Neuron (in vitro differentiated cells): ENCODE results near the gene TMEM231.
A peak's percentile ranks its signal among the peaks of the same experiment; 100 is the strongest.
"Not testable (repeated sequence)": the region's sequence is repeated elsewhere in the genome, so short reads cannot be mapped to it uniquely, and the experiment has no call there.

Experiments
- H2AFZ ChIP-seq: one replicate; pipeline ENCODE4 v1.6.1; 2013; ENCODE audit warnings: low read depth, mild to moderate bottlenecking, inconsistent platforms, low read length, moderate library complexity
- H3K27me3 ChIP-seq: one replicate; pipeline ENCODE4 v1.6.1; 2013; ENCODE audit warnings: low read length; ENCODE audit not compliant: insufficient read depth
- H3K36me3 ChIP-seq: one replicate; pipeline ENCODE4 v1.6.1; 2013; ENCODE audit warnings: low read length; ENCODE audit not compliant: insufficient read depth
- H3K4me1 ChIP-seq: one replicate; pipeline ENCODE4 v1.6.1; 2013; ENCODE audit warnings: low read length; ENCODE audit not compliant: insufficient read depth
- H3K4me3 ChIP-seq: 2 replicates; pipeline ENCODE4 v1.5.1; 2013; ENCODE audit warnings: mild to moderate bottlenecking, low read length, moderate library complexity
- H3K9me3 ChIP-seq: one replicate; pipeline ENCODE4 v1.6.1; 2013; ENCODE audit warnings: low read length

Gene TMEM231

DNA sequence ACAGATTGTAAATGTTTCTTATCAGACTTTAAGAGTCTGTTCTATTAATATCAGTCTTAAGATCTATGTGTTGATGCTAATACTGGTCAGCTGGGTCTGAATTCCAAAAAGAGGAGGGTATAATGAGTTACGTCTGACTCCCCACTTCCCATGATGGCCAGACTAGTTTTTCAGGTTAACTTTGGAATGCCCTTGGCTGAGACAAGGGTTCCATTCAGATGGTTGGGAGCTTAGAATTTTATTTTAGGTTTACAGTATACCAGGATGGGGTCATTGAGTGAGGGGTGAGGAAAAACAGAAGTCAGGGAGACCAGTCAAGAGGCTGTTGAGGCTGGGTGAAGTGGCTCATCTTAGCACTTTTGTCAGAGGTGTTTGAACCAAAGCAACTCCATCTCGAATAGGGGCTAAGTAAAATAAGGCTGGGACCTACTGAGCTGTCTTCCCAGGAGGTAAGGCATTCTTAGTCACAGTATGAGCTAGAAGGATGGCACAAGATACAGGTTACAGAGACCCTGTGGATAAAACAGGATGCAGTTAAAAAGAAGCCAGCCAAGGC is 2.9 kb upstream of the TMEM231 start:
- H3K4me3 ChIP-seq, result no peak overlapping the region

GRCh38 chr16:75556431-75556950 is 439 bp upstream of the TMEM231 start:
- H3K27me3 ChIP-seq, result no peaks in the 10 kb centered on the region
- peak overlapping the region; percentile 32 for H2AFZ ChIP-seq
- H3K4me3 ChIP-seq, result peak overlapping the region; percentile 57
- no peaks in the 10 kb centered on the region for H3K36me3 ChIP-seq
- H3K4me1 ChIP-seq, result peaks cover 23% of the 10 kb centered on the region
- no peaks in the 10 kb centered on the region for H3K9me3 ChIP-seq

More for the DNA sequence above, 2.9 kb upstream of the TMEM231 start:
- H3K9me3 ChIP-seq, result no peaks in the 10 kb centered on the region
- peaks cover 23% of the 10 kb centered on the region for H3K4me1 ChIP-seq
- H3K36me3 ChIP-seq, result no peaks in the 10 kb centered on the region
- no peaks in the 10 kb centered on the region for H3K27me3 ChIP-seq
- H2AFZ ChIP-seq, result no peak overlapping the region

DNA sequence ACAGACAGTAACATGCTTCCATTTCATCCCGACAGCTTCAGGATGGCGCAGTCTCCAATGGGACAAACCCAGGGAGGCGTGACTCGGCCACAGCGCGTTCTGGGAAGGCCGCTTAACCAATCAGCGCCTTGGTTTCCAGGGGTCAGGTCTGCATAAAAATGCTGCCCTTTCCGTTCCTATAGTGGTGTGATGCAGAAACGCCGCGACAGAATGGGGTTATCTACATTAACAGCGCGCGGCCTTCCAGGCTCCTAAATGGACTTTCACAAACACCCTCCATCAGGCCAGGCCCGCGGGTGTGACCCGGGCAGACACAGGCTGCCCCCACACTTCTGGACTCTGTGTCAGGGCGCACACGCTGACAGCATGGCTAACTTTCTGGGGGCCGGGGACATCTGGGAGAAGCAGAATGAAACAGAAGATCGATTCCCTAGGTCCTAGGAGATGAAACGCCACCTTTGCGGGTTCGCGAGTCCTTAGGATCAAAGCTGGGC is 792 bp downstream of the TMEM231 start:
- Histone ChIP-seq H3K36me3 (no peaks in the 10 kb centered on the region), H3K9me3 (no peaks in the 10 kb centered on the region), H2AFZ (peak overlapping the region; percentile 23), H3K27me3 (no peaks in the 10 kb centered on the region), H3K4me1 (peaks cover 23% of the 10 kb centered on the region), H3K4me3 (peak overlapping the region; percentile 57)

DNA sequence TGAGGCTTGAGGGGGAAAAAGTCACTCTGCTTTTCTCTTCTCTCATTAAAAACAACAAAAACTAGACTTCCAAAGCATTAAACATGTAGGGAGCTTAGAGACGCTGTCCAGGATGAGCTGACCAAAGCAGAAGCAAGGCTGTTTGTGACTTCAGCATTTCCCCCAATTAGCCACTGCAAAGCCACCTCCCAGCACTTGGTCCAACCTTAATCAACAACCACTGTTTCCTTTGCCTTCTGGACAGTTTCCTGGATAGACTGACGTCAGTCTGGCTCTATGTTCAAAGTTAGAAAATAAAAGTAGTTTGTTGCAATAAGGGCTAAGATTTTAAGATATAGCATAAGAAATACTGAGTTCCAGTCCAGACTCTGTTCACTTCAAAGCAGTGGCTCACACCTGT is 3.1 kb downstream of the TMEM231 start:
- Histone ChIP-seq H3K36me3 (no peaks in the 10 kb centered on the region), H3K27me3 (no peaks in the 10 kb centered on the region), H2AFZ (no peak overlapping the region)

DNA sequence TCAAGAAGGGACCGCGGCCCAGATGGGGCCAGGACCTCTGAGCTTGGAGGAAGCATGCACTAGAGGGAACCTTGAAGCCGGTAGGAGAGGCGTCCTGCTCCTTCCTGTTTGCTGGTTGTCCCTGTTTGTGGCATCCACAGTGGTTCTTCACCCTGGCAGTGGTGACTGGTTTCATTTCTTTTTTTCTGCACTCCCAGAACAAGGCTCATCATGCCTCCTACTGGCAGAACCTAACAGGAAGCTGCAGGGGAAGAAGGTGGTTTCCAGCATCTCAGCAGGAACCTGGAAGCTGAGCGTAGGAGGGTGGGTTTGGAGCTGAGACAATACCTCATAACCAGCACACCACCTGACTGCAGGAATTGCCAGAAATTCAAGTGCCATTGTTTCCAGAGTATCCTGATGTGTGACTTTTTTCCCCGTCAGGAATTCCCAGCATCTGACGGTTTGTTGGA is 5.8 kb downstream of the TMEM231 start:
- H3K4me1 ChIP-seq, result peaks cover 6% of the 10 kb centered on the region
- no peak overlapping the region for H3K4me3 ChIP-seq
- no peaks in the 10 kb centered on the region for H3K36me3 ChIP-seq
- H2AFZ ChIP-seq, result no peak overlapping the region
- H3K9me3 ChIP-seq, result no peaks in the 10 kb centered on the region
- H3K27me3 ChIP-seq, result no peaks in the 10 kb centered on the region

More for the DNA sequence above, 3.1 kb downstream of the TMEM231 start:
- Histone ChIP-seq H3K9me3 (no peaks in the 10 kb centered on the region), H3K4me3 (no peak overlapping the region), H3K4me1 (peaks cover 14% of the 10 kb centered on the region)

DNA sequence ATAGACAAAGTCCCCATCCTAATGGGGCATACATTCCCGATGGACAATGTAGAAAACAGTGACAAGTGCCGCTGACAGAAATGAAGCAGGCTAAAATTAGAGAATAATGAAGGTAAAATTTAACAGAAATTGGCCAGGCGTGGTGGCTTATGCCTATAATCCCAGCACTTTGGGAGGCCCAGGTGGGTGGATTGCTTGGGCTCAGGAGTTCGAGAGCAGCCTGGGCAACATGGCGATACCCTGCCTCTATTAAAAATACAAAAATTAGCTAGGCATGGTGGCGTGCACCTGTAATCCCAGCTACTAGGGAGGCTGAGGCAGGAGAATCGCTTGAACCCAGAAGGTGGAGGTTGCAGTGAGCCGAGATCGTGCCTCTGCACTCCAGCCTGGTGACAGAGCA is 7.6 kb downstream of the TMEM231 start:
- H2AFZ ChIP-seq, H3K27me3 ChIP-seq: not testable (repeated sequence)

GRCh38 chr16:75546293-75546692 is 9.8 kb downstream of the TMEM231 start:
- Histone ChIP-seq H3K27me3 (no peaks in the 10 kb centered on the region), H3K9me3 (no peaks in the 10 kb centered on the region), H3K36me3 (peaks cover 17% of the 10 kb centered on the region), H2AFZ (no peak overlapping the region), H3K4me1 (no peaks in the 10 kb centered on the region), H3K4me3 (no peak overlapping the region)

More for the DNA sequence above, 7.6 kb downstream of the TMEM231 start:
- peaks cover 12% of the 10 kb centered on the region for H3K36me3 ChIP-seq
- H3K9me3 ChIP-seq, H3K4me1 ChIP-seq, H3K4me3 ChIP-seq: not testable (repeated sequence)

DNA sequence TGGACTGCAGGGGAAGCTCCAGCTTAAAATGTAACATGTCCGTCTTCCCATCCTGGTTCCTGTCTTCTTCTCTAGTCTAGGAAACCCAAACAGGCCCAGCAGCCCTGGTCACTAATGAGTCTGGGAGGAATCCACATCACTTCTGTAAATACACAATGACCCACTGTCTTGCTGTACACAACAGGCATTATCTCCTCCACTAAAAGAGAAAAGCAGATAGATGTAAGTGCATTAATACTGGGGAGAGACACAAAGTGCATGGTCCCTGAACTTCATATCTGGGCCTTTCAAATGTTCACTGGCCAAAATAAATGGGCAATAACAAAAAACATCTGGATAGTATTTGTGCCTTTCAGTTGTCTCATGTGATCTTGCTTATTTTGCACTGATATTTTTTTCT is 10.2 kb downstream of the TMEM231 start:
- not testable (repeated sequence) for H3K9me3 ChIP-seq, H3K27me3 ChIP-seq, H3K4me1 ChIP-seq, H2AFZ ChIP-seq, H3K4me3 ChIP-seq
- H3K36me3 ChIP-seq, result peaks cover 17% of the 10 kb centered on the region

DNA sequence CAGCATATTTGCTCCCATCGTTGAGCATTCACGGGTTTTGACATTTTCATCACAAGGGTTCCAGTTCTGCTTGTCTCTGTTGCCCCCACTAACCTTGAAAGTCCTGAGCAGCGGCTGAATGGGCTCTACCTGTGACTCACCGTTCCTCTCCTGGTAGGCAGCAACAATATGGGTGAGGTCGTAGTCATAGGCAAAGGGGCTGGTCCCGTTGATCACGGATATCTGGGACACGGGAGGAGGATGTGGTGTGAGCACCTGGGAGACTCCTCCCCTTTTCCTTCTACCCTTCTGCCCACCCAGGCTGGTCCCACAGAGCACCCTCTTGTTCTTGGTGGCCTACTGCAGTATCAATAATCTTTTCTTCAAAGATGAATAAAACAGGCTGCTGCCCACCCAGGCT is 13.6 kb downstream of the TMEM231 start:
- H2AFZ ChIP-seq, H3K27me3 ChIP-seq, H3K4me3 ChIP-seq, H3K4me1 ChIP-seq, H3K9me3 ChIP-seq: not testable (repeated sequence)
- peaks cover 24% of the 10 kb centered on the region for H3K36me3 ChIP-seq

DNA sequence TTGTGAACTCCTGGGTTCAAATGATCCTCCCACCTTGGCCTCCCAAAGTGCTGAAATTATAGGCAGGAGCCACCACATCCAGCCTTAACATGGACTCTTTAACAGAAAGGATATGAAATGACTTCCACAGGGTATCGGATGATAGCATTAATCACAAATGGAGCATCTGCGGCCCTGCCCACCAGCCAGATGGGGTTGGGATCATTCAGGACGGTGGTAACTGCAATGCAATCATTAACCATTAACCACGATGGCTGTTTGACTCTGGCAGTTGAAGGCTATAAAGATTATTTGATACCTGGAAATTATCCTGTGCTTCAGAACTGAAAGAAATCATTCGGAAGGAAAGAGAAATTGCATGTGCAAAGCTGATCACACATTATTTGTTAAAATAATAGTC is 14.8 kb downstream of the TMEM231 start:
- H3K9me3 ChIP-seq, result no peaks in the 10 kb centered on the region
- H3K4me3 ChIP-seq, result no peak overlapping the region
- H3K36me3 ChIP-seq, result peaks cover 24% of the 10 kb centered on the region
- no peak overlapping the region for H2AFZ ChIP-seq
- H3K4me1 ChIP-seq, result no peaks in the 10 kb centered on the region
- no peaks in the 10 kb centered on the region for H3K27me3 ChIP-seq

DNA sequence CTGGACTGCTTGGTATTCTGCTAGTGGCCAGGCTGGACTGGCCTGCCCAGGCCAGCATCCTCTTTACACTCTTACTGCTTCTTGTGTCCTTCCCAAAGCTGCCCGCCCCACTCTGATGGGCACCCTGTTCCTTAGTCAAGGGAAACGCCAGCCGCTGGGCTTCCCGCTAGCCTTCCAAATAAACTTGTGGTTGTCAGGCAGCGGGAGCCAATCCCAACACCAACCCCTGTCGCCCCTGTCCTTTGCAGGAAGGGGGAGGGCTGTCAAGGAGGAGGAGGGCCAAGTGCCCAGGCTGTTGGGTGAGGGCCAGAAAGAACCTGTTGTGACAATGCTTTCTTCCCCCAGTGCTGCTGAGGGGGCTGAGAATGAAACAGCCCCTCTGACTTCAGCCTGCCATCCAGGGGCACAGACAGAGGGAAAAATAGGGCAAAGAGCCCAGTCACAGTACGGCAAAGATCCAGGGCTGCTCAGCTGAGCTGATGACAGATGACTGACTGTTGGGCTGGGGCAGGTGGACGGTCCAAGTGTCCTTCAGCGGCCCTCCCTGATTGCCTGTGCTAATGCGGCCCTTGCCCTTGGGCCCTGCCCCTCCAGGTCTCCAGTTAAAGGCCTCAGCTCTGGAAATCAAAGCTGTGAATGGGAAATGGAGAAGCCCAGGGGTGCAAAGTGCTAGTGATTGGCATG is 17.0 kb downstream of the TMEM231 start:
- H3K36me3 ChIP-seq, result peaks cover 17% of the 10 kb centered on the region
- H2AFZ ChIP-seq, H3K4me1 ChIP-seq, H3K4me3 ChIP-seq, H3K9me3 ChIP-seq, H3K27me3 ChIP-seq: not testable (repeated sequence)

DNA sequence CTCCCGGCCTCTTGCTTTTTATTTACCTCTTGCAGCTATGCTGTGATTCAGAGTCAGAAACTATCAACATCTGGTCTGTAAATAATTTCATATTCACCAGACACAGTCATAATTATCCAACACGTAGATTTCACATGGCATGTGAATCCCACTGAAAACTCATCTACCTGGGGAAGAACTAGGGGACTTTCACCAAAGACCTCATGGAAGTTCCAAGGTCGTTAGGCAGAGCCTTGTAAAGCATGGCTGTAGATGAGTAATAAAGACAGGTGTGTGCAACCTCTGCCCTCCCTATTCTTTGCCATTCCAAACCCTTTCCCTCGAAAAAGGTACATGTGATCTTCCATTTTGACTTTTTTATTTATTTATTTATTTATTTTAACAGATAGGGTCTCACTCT is 18.3 kb downstream of the TMEM231 start:
- no peaks in the 10 kb centered on the region for H3K9me3 ChIP-seq
- H3K4me3 ChIP-seq, result no peak overlapping the region
- no peaks in the 10 kb centered on the region for H3K27me3 ChIP-seq
- no peak overlapping the region for H2AFZ ChIP-seq
- no peaks in the 10 kb centered on the region for H3K4me1 ChIP-seq
- H3K36me3 ChIP-seq, result peaks cover 8% of the 10 kb centered on the region

DNA sequence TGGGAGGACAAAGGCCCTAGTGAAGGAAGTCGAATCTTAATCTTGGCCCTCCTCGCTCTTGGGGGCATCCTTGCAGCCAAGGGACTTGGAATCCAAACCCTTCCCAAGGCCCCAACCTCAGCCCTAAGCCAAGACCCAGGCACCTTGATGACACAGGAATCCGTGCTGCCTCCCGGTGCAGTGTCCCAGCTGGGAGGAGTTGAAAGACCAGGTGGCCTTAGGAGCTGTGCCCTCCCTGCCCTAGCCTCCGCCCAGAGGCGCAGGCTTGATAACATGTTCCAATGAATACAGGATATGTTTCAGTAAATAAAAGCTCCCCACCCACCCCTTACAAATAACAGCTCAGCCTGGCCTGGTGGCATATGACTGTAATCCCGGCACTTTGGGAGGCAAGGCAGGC is 20.2 kb downstream of the TMEM231 start, which contains the start of gene CHST5:
Gene CHST5, minus strand, starts transcription at position 208 of the 400 bp plus-strand sequence. CDS start 5,724 bp downstream, outside the sequence.
- H3K4me1 ChIP-seq, result no peaks in the 10 kb centered on the region
- H3K27me3 ChIP-seq, result no peaks in the 10 kb centered on the region
- peaks cover 6% of the 10 kb centered on the region for H3K36me3 ChIP-seq
- H3K9me3 ChIP-seq, result no peaks in the 10 kb centered on the region
- no peak within 1 kb of the TSS for H3K4me3 ChIP-seq
- H2AFZ ChIP-seq, result no peak within 1 kb of the TSS
